ENCODE results near the gene PMPCA.

DNA sequence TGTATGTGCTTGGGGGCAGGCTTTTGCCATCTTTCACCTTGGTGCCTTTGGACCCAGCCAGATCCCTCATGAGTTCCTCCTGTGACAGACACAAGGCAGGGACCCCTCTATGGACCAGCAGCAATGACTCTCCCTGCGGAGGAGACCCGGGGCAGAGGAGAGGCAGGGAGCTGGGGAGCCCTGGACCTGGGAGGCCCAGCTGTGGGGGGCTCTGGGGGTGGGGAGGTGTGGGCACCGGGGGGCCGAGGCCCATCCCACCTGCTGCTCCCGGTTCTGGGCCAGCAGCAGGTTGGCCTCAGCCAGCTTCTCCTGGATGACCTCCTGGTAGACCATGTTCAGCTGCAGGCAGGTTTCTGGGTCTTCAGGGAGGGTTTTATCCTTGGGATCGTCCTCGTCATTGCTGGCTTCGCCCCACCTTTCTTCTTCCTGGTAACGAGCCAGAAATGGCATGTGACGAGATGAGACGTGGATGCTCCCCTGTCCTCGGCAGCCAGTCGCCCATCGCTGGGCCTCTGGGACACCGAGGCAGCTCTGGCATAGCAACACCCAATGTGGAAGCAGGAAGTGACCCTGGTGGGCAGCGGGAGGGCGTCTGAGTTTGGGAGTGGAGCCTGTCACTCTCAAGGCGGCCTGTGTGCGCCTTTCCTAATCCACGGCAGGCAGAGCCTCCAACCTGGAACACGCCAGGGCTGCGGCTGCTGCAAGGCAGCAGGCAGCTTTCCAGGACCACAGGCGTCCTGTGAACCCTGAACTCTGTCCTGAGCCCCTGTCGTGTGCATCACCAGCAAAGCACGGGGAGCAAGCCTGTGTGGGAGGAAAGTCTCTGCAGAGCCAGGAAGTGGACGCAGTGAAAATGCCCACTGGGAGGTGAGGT is 14.9 kb upstream of the PMPCA start:
- TF ChIP-seq, protein P1, sequence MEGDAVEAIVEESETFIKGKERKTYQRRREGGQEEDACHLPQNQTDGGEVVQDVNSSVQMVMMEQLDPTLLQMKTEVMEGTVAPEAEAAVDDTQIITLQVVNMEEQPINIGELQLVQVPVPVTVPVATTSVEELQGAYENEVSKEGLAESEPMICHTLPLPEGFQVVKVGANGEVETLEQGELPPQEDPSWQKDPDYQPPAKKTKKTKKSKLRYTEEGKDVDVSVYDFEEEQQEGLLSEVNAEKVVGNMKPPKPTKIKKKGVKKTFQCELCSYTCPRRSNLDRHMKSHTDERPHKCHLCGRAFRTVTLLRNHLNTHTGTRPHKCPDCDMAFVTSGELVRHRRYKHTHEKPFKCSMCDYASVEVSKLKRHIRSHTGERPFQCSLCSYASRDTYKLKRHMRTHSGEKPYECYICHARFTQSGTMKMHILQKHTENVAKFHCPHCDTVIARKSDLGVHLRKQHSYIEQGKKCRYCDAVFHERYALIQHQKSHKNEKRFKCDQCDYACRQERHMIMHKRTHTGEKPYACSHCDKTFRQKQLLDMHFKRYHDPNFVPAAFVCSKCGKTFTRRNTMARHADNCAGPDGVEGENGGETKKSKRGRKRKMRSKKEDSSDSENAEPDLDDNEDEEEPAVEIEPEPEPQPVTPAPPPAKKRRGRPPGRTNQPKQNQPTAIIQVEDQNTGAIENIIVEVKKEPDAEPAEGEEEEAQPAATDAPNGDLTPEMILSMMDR (IDR thresholded peaks at IDR 0.05; ENCODE audit: low read depth, low read length), result no peak
- no peak for TF ChIP-seq EZH2phosphoT487 (IDR thresholded peaks at IDR 0.05; ENCODE audit: low read depth)

Data from OCI-LY3 (cell line).